Liver (tissue), 3 donors: ENCODE data around the gene COL21A1.

ENCODE experiments used
- CTCF ChIP-seq: fragments of 150-350 bp; IDR thresholded peaks from 2 replicates; pipeline ENCODE4 v1.5.1; 2017; ENCODE audit warnings: improper control_type of control experiment, low read depth, low read length; ENCODE audit not compliant: missing input control
- RAD21 ChIP-seq, 2 donors: IDR thresholded peaks; 2 replicates each; pipeline ENCODE4 v1.6.1; 2016; ENCODE audit warnings: antibody characterized with exemption in 2 of 2, mild to moderate bottlenecking in 2 of 2
- REST ChIP-seq: IDR thresholded peaks from 2 replicates; pipeline ENCODE4 v1.6.1; 2016; ENCODE audit warnings: antibody characterized with exemption, mild to moderate bottlenecking
- YY1 ChIP-seq: IDR thresholded peaks from 2 replicates; pipeline ENCODE4 v1.6.1; 2016; ENCODE audit warnings: antibody characterized with exemption, mild to moderate bottlenecking
- donor health status: healthy.
- donor health status: healthy.

- TF ChIP-seq REST (no peak), YY1 (no peak), RAD21 (IDR thresholded peaks at IDR 0.05) (no peak), CTCF (no peak)
Measured at GRCh38 chr6:56214041-56214702, 33.2 kb downstream of the COL21A1 start.
